GM19463 (cell line): ENCODE data around the gene NCAM1.
"Not testable (repeated sequence)": the region's sequence is repeated elsewhere in the genome, so short reads cannot be mapped to it uniquely, and the experiment has no call there.

Experiments used
- ATAC-seq: cut with Tn5 transposase; IDR thresholded peaks from one replicate; pipeline ENCODE4 v1.9.1; 2021; ENCODE audit warnings: mild to moderate bottlenecking, moderate library complexity; ENCODE audit not compliant: unreplicated experiment

The NCAM1 gene

DNA sequence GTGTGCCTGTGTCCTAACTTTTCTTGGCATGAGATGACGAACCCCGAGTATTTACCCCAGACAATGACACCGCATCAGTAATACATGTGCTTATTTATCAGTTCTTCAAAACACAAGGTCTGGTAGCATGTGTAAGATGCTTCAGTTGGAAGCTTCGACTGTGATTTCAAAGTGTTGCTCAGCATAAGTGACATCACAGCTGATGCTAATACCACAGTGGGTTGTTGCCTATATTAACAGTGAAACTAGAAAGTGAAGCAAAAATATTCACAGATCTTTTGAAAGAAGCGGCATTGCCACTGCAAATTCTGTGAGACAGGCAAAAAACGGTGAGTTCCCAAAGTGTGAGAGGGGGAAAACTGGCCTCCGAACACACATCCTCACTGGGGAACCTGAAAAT, 334.8 kb downstream of the NCAM1 start:
- no peak for ATAC-seq

DNA sequence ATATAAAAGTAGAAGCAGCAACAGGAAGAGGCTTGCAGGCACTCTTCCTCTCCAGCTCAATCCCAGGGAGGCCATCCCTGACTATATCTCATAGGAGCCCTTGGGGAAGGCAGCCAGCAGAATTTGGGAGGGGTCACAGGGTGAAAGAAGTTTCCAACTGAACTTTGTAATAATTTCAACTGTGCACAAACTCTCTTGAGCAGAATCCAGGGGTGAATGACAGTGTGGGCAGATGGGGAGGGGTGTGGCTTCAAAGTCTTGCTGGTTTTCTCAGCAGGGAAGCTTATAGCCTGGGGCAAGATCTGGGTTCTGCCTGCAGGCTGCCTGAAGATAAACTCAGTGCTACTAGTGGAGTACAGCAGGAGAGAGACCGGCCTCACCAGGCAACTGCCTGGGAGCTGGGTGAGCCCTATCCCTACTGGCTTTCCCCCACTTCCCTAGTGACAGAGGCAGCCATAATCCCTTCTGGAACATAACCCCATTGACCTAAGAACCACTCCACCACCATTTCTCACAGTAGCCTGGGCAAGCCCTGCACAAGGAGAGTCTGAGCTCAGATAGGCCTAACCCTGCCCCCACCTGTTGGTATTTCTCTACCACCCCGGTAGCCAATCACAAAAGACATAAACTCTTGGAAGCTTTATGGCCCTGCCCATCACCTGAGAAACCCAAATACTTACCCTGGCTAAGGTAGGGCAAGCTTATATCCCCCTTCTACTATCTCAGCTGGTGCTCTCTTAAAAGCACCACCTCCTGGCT, 335.4 kb downstream of the NCAM1 start:
- no peak for ATAC-seq

DNA sequence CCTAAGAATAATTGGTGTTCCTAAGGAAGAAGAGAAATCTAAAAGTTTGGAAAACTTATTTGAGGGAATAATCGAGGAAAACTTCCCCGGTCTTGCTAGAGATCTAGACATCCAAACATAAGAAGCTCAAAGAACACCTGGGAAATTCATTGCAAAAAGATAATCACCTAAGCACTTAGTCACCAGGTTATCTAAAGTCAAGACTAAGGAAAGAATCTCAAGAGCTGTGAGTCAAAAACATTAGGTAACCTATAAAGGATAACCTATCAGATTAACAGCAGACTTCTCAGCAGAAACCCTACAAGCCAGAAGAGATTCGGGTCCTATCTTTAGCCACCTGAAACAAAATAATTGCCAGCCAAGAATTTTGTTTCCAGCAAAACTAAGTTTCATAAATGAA, 337.3 kb downstream of the NCAM1 start:
- ATAC-seq: not testable (repeated sequence)

DNA sequence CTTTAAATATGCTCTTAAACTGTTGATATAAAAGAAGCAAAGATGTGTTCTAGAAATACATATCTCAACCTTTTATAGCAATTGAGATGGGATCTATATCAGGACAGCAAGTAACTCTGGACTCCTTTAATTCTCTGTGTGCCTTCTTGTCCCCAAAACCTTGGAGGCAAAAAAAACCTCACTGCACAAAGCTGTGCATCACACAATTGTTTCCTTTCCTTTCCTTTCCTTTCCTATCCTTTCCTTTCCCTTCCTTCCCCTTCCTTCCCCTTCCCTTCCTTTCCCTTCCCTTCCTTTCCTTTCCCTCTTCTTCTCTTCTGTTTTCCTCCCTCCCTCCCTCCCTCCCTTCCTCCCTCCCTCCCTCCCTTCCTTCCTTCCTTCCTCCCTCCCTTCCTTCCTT, 343.7 kb downstream of the NCAM1 start:
- ATAC-seq: no peak

DNA sequence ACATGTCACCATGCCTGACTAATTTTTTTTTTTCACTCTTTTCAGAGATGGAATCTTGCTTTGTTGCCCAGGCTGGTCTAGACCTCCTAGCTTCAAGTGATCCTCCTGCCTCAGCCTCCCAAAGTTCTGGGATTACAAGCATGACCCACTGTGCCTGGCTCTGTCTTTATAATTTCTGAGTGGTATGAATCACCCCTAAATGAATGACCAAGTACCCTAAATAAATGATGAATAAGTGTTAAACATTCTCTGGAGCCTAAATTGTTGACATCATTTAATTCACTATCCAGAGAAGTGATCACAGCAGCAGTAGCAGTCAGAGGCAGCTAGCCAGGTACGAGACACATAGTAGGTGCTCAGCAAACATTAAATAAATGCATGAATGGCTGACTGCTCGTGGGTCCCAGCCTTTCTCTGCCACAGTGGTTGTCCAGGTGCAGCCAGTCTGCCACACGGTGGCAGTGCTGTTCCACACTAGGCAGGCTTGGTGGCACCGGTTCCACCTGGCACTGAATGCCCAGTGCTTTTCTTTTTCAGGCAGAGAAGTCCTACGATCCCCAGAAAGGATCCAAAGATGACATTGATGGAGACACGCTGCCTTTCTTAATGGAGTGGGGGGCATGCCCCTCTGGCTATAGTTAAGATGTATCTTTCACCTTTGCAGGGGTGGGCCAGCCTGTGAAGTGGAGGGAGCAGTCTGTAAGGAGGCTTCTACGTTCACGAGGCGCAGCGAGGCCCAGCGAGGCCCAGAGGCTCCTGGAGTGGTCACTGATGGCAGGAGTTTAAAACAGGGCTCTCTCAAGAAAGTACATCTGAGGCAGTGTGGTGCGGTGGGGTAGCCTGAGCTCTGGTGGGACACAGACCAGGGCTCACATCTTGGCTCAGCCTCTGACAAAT, 344.5 kb downstream of the NCAM1 start:
- ATAC-seq: peak; percentile 86

DNA sequence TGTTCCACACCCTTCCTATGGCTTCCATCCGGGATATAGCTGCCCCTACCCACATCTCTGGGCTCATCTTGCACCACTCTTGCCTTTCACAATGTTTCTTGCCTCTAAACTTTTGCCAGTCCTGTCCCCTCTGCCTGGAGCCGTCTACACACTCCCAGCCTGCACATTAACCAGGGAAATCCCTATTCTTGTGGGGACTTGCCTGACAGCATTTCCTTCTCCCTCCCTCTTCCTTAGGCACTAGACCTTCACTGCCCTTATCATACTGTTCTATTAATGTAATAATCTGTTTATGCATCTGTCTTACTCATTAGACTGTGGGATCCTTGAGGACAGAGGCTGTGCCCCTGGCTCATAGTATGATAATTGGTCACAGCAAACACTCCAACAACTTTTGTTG, 347.4 kb downstream of the NCAM1 start:
- ATAC-seq: no peak

DNA sequence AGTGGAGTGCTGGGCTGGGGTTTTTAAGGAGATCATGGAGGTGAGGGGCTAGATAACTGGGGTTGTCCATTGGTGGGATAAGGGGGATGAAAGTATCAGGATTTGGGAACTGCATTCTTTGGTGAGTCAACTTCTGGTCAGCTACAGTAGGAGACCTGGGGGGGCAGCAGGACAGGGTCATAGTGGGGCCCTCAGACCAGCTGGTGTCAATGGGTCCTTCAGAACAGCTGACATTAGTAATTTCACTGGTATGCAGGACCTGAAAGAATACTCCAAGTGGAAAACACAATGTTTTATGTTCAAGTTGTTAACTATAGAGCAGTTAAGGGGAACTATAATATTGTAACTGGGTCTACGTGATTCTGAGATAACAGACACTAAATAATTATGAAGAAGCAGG, 350.3 kb downstream of the NCAM1 start:
- ATAC-seq: no peak

DNA sequence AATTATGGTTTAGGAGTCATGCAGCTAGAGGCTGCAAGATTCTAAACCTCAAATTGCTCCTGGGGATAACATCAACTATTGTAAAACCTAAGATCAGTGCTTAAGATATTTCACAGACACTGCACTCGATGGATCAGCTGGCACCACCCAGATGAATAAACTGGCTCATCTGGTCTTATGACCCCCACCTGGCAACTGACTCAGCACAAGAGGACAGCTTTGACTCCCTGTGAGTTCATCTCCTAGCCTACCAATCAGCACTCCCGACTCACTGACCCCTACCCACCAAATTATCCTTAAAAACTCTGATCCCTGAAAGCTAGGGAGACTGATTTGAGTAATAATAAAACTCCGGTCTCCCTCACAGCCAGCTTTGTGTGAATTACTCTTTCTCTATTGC, 352.4 kb downstream of the NCAM1 start:
- no peak for ATAC-seq

DNA sequence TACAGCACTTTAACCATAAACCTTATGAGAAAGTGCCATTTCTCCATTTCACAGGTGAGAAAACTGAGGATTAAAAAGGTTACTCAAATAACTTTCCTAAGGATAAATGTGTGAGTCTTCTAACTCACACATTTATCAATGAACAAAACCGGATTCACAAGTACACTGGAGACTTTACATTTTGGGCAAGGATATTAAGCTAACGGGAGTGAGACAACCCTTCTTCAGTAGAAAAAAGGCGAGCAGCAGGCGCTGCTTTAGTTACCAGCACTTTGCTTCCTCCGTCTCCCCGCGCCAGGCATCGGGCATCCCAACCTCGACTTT, 352.8 kb downstream of the NCAM1 start:
- no peak for ATAC-seq

DNA sequence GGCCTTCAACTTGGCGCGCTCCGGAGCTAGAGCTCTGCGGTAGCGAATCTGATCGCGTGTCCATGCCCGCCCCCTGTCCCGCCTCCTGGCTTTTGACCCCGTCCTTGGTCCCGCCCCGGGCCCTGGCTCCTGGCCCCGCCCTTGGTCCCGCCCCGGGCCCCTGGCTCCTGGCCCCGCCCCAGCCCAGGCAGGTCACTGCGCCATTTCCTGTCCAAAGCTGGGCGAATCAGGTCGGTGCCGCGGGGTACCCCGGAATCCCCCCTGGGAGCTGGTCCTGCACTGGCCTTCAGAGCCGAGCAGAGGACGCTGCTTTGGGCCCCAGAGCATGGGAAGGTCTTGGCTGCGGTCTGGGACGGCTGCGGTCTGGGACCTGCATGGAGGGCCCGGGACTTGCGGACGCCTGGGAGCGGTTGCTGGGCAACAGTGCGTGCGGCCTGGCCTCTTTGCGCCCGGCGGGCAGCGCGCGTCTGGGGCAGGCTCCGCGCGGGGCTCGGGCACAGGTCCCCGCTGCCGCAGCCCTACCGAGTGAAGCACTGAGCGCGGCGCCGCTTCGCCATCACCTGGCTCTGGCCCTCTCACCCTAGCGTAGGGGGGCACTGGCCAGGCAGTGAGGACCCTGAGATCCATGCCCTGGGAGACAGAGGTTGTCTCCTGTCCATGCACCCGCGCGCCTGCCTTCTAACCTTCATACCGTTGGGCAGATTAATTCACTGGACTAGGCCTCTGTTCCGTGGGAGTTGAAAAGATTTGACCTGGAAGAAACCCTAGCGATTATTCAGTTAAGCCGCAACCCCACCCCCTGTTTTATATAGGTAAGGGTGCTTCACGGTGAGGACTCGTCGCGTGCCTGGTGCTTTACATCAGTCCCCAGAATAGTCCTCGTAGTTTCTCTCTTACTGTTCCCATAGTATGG, 353.4 kb downstream of the NCAM1 start, which contains the start of gene TTC12:
TTC12 (plus strand) TSS at position 195 of the 913 bp plus-strand sequence. CDS start 1,675 bp downstream, outside the sequence.
- ATAC-seq: peak; percentile 99

DNA sequence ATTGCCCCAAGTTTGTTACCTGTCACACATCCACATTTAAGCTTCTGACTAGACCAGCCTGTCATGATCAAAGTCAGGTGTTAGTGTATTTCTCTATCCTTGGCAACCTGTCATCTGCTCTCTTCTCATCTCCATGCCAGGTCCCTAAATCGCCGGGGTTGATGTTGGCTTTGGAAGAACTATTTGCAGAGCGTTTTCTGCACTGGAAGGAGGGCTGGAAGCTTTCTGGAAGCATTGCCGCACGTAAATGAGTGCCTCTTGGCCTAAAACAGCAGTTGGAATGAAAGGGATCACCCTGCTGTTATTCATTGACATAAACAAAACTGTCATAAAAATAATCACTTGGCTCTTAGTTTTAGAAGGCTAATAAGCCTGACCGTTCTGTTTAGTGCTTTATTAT, 354.6 kb downstream of the NCAM1 start:
- ATAC-seq: no peak

DNA sequence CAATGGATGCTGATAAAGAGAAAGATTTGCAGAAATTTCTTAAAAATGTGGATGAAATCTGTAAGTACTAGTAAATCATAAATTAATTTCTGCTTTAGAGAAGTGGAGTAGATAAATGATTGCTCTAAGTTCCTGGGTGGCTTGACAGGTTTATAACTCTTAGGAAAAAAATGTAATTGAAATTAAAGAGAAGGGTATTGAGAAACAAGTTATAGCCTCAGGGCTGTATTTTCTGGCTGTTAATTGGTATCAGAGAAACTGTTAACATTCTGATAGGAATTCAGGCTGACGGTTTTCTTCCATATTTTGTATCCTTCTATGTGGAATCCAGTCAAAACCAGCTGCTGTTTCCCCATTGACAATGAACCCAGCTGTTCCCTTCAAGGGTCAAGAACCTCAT, 355.0 kb downstream of the NCAM1 start:
- ATAC-seq: no peak

DNA sequence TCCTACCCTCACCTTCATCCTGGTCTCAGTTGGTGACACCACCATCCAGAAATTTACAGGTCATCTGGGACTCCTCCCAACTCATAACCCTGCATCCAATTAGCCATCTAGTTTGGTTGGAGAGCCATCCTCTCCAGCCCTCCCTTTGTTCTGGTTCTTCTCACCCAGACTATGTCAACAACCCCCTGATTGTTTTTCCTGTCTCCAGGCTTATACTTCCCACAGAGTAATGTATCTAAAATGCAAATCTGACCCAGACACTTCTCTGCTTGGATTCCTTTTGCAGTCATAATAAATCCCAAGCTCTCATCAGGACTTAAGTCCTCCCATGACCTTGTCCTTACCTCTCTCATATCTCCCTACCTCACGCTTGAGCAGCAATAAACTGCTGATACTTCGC, 356.1 kb downstream of the NCAM1 start:
- no peak for ATAC-seq

DNA sequence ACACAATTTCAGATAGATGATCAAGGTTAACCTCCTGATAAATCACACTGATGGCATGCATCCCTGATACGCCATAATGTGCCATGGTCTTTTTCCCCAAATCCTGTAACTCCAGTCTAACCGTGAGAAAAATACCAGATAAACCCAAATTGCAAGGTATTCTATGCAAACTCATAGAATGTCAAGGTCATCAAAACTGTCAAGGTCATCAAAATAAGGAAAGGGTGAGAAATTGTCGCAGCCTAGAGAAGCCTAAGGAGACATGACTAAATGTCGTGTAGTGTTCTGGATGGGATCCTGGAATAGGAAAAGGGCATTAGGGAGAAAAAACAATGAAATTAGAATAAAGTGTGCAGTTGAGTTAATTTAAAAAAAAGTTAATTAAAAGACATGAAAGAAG, 357.9 kb downstream of the NCAM1 start:
- ATAC-seq: no peak

DNA sequence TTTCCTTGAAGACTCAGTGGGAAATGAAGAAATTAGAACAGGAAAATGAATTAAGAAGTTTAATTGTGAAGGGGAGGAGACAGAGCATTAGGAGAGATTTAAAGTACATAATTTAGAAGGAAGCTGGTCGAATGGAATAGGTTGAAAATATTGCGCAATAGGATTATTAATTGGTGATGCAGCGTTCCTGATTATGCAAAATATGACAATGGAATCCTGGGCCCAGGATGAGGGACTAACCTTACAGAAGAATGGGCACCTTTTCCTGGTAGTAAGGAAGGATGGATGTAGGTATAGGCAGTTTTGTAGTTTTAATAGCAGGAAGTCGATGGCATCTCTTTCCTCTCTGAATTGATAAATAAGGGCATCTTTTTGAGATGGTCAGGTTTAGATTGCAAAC, 360.9 kb downstream of the NCAM1 start:
- ATAC-seq: no peak

DNA sequence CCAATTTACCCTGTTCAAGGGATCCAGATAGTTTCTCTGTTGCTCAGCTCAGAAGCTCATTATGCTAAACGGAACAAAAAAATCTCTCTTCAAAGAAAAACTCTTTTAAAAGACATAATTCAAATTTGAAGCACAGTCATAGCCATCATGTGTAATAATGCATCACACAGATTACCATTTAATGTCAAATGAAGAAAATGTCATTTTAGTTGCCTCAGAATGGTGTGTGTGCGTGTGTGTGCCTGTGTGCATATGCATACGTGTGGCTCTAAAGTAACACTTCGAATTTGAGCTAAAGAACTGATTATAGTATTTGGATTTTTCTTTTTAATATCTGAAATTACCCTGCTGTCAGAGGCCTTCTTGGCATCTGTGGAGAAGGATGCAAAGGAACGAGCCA, 363.0 kb downstream of the NCAM1 start:
- ATAC-seq: no peak
